HG03469 (cell line): ENCODE measurements around the gene C1QTNF5.
"Not testable (repeated sequence)": the region's sequence is repeated elsewhere in the genome, so short reads cannot be mapped to it uniquely, and the experiment has no call there.

Experiments used
- ATAC-seq: cut with Tn5 transposase; IDR thresholded peaks from one replicate; pipeline ENCODE4 v1.9.1; 2021; ENCODE audit warnings: mild to moderate bottlenecking, moderate library complexity, moderate number of reproducible peaks; ENCODE audit not compliant: unreplicated experiment

Gene C1QTNF5

GRCh38 chr11:119340335-119341221 lies at the start of gene C1QTNF5:
TSS of gene C1QTNF5 (minus strand) at chr11:119340883. CDS start at chr11:119340397, 486 bp downstream.
- ATAC-seq, result no peak

- no peak for ATAC-seq
These were observed 49.0 kb upstream of the C1QTNF5 start for GRCh38 chr11:119389611-119390254.

DNA sequence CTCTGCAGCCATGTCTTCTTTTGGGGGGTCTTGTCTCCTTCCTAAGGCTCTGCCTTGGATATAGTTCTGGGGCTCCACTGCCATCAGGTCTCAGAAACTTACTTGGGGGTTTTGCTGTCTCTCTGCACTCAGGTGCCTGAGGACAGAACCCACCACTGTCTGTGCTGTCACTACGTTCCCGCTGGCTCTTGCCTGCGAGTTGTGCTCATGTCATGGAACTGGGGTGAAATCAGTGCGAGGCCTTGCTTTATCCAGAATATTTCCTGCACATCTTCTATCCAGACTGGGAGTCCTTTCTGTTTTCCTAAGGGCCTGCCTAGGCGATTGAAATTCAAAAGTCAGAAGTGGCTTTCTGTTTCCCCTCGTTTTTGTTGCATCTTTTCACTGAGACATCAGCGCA lies 47.4 kb upstream of the C1QTNF5 start:
- ATAC-seq, result no peak

DNA sequence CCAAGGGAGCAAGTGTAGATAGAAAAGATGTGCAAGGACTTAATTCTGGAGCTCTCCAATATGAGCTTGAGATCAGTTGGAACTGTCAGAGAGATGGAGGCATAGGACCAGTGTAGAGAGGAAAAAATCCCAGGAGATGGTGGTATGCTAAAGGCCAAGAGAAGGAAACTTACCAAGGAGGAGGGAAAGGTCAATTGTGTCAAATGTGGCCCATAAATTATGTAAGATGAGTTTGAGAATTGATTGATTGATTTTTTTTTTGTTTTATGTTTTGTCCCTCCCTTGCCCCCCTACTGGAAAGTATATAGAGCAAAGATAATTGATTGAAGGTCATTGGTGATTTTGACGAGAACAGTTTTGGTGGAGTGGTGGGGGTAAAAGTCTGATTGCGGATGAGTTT lies 43.6 kb upstream of the C1QTNF5 start:
- no peak for ATAC-seq

DNA sequence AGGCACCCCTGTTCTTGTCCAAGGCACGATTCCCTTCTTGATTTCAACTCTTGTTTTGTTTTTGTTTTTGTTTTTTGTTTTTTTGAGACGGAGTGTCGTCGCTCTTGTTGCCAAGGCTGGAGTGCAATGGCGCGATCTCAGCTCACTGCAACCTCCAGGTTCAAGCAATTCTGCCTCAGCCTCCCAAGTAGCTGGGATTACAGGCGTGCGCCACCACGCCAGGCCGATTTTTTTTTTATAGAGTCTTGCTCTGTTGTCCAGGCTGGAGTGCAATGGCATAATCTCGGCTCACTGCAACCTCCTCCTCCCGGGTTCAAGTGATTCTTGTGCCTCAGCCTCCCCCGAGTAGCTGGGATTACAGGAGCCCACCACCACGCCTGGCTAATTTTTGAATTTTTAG lies 41.8 kb upstream of the C1QTNF5 start:
- ATAC-seq, result not testable (repeated sequence)

DNA sequence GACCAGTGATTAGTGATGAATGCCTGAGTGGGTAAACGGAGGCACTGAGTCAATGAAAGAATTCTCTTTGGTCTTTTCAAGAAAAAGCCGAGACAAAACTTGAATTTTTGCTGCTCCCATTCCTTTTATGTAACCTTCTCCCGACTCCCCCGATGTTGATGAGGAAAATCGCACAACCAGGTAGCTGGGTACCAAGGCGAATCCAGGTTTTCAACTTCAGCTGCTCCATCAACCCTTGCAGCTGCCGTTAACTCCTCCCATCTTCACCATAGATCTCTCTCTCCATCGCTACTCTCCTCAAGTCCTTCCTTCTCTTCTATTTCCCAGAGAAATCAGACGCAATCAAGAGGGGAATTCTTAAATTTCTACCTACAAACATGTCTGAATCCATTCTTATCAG lies 41.4 kb upstream of the C1QTNF5 start:
- no peak for ATAC-seq

GRCh38 chr11:119381181-119381988 lies 40.7 kb upstream of the C1QTNF5 start, which contains the start of gene USP2:
TSS of gene USP2 (minus strand) at chr11:119381690. CDS start at chr11:119373480, 8,210 bp downstream.
- peak; percentile 92 for ATAC-seq

GRCh38 chr11:119380827-119381180 lies 40.1 kb upstream of the C1QTNF5 start:
- ATAC-seq, result no peak

DNA sequence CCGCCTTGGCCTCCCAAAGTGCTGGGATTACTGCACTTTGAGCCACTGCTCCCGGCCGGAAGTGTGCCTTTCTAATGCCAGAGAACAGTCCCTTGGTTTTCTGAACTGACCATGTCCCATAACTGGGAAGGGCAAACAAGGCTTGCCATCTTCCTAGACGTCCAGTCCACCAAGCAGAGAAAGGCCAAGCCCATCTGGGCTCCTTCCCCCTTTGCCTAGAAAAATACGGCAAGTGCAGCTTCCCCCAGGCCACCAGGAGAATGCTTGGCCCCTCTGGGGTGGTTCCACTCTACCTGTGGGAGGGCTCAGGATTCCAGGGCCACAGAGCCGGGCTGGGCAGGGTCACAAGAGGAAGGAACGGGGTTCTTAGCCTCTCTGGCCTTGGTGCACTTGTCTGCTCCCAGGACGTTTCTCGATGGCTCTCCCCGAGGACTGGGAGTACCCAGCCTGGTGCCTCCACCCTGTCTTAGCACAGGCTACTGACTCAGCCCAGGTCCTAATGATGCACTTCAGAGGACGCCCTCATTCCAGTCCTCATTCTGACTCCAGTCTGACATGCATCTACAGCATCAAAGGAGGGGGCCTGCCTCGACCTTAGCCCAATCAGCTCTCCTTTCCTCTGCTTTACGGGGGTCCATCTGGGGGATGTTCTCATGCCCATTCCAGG lies 39.6 kb upstream of the C1QTNF5 start:
- ATAC-seq, result no peak

- no peak for ATAC-seq
These were observed 38.3 kb upstream of the C1QTNF5 start for GRCh38 chr11:119378851-119379465.

- no peak for ATAC-seq
These were observed 37.4 kb upstream of the C1QTNF5 start for GRCh38 chr11:119377961-119378667.

DNA sequence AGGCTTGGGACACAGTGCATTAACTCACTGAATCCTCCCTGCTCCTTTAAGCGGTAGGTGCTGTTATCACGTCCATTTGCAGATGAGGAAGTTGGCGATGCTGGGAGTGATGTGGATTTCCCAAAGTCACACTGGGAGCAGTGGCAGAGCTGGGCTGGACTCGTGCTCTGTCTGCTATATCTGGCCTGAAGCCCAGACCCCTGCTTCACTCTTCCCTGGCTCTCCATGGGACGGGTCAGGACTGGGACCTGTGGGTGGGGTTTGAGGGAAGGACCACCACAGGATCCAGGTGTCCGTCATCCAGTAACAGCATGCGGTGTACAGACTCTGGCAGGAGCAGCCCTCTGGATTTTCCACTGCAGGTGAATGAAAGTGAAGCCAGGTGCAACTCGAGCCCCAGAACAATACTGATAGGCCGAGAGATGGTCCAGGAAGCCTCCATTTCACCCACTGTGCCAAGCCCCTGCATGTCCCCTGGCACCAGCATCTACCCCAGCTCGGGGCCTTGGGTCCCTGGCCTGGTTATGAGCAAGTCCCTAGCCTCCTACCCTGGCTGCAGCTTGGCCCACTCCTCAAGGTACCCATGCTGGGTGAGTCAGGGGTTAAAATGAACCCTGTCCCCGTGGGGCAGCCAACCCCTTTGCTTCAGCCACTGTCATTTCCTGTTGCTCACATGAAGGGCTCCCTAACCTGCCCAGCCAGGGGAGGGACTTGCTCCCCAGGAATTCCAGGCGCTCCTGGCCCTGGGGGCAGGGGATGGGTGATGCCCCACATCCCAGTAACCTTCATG lies 36.6 kb upstream of the C1QTNF5 start:
- ATAC-seq, result no peak

- no peak for ATAC-seq
These were observed 35.6 kb upstream of the C1QTNF5 start for GRCh38 chr11:119376197-119376847.

GRCh38 chr11:119375337-119376196 lies 34.9 kb upstream of the C1QTNF5 start:
- no peak for ATAC-seq

GRCh38 chr11:119374632-119375336 lies 34.1 kb upstream of the C1QTNF5 start:
- no peak for ATAC-seq

GRCh38 chr11:119373921-119374631 lies 33.4 kb upstream of the C1QTNF5 start:
- no peak for ATAC-seq
